Measurements from ENCODE around the gene LDLR. TPM values are rescaled to one million over a fixed set of nuclear protein-coding genes. Genes with fewer than 3 reads are reported as not detected.
"Not testable (repeated sequence)": the region's sequence is repeated elsewhere in the genome, so short reads cannot be mapped to it uniquely, and the experiment has no call there.

The LDLR gene
- total RNA-seq, 1 donor from 2014 or later, result 158 TPM

DNA sequence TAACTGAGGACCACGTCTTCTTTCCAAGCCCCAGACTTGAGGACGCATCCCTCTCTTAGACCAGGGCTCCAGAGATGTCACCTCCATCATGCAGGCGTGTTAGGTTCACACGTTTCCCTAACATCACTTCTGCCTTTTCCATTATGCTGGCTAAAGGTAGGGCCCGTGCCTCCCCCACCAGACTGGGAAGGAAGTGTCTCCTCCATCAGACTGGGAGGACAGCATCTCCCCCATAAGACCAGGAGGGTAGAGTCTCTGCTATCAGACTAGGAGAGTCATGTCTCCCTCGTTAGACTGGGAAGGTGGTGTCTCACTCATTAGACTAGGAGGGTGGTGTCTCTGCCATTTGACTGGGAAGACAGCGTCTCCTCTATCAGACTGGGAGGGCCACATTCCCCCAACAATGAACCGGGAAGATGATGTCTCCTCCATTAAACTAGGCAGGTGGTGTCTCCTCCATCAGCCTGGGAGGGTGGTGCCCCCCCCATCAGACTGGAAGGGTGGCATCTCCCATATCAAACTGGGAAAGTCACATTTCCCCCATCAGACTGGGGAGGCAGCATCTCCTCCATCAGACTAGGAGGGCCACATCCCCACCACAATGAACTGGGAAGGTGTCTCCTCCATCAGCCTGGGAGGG is 84.4 kb downstream of the LDLR start:
- Mint-ChIP-seq H3K4me3 (ENCODE audit: unreplicated experiment) (peak overlapping the region; percentile 57), H3K36me3 (ENCODE audit: low read depth, unreplicated experiment) (peaks cover 41% of the 10 kb centered on the region), H3K9me3 (ENCODE audit: unreplicated experiment) (no peaks in the 10 kb centered on the region), H3K27me3 (ENCODE audit: unreplicated experiment) (peaks cover 7% of the 10 kb centered on the region), H3K4me1 (ENCODE audit: unreplicated experiment) (no peaks in the 10 kb centered on the region), H3K27ac (ENCODE audit: unreplicated experiment) (peak overlapping the region; percentile 48)
- no peak for DNase-seq (ENCODE audit: low spot score)
- TF ChIP-seq, protein P1, sequence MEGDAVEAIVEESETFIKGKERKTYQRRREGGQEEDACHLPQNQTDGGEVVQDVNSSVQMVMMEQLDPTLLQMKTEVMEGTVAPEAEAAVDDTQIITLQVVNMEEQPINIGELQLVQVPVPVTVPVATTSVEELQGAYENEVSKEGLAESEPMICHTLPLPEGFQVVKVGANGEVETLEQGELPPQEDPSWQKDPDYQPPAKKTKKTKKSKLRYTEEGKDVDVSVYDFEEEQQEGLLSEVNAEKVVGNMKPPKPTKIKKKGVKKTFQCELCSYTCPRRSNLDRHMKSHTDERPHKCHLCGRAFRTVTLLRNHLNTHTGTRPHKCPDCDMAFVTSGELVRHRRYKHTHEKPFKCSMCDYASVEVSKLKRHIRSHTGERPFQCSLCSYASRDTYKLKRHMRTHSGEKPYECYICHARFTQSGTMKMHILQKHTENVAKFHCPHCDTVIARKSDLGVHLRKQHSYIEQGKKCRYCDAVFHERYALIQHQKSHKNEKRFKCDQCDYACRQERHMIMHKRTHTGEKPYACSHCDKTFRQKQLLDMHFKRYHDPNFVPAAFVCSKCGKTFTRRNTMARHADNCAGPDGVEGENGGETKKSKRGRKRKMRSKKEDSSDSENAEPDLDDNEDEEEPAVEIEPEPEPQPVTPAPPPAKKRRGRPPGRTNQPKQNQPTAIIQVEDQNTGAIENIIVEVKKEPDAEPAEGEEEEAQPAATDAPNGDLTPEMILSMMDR (IDR thresholded peaks at IDR 0.05; ENCODE audit: unreplicated experiment), result no peak

DNA sequence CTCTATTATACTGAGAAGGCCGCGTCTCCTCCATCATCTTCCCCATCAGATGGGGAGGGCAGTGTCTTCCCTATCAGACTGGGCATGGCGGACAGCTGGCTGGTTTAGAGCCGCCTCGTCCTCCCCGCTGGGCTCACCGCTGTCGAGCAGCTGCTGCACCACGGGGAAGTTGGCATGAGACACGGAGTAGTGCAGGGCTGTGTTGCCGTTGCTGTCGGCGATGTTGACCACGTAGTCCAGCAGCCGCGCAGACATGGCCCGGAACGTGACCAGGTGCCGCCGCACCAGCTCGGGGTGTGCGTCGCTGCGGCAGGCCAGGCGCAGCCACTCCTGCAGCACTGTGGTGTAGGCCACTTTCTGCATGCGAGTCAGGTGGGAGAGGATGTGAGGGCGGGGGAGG is 85.1 kb downstream of the LDLR start:
- Mint-ChIP-seq H3K36me3 (ENCODE audit: low read depth, unreplicated experiment) (peaks cover 40% of the 10 kb centered on the region), H3K9me3 (ENCODE audit: unreplicated experiment) (no peaks in the 10 kb centered on the region)

DNA sequence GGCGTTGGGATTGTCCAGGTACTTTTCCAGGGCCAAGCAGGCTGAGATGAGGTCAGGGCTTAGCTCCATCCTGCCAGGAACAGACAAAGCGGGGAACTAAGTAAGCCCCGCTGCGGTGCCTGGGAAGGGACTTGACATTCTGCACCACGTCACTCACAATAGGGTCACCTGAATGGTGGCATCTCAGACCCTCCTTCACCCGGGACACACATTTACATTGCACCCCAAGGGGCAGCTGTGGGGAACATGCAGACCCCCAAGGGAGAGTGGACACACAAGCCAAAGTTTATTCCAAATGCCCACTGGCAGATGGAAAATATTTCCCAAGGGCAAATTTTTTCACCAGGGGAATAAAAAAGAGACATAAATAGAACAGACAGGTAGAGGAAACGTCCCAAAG is 86.7 kb downstream of the LDLR start:
- DNase-seq (ENCODE audit: low spot score), result no peak
- peaks cover 5% of the 10 kb centered on the region for H3K27me3 Mint-ChIP-seq (ENCODE audit: unreplicated experiment)
- H3K27ac Mint-ChIP-seq (ENCODE audit: unreplicated experiment), result peak overlapping the region; percentile 26
- H3K4me1 Mint-ChIP-seq (ENCODE audit: unreplicated experiment), result peaks cover 11% of the 10 kb centered on the region
- H3K36me3 Mint-ChIP-seq (ENCODE audit: low read depth, unreplicated experiment), result peaks cover 36% of the 10 kb centered on the region
- no peaks in the 10 kb centered on the region for H3K9me3 Mint-ChIP-seq (ENCODE audit: unreplicated experiment)
- H3K4me3 Mint-ChIP-seq (ENCODE audit: unreplicated experiment), result peak overlapping the region; percentile 49
- TF ChIP-seq, protein P1 (IDR thresholded peaks at IDR 0.05; ENCODE audit: unreplicated experiment), result no peak

More for the DNA sequence above, 85.1 kb downstream of the LDLR start:
- H3K27me3 Mint-ChIP-seq (ENCODE audit: unreplicated experiment), result peaks cover 7% of the 10 kb centered on the region
- H3K4me1 Mint-ChIP-seq (ENCODE audit: unreplicated experiment), result no peaks in the 10 kb centered on the region
- TF ChIP-seq, protein P1 (IDR thresholded peaks at IDR 0.05; ENCODE audit: unreplicated experiment), result no peak
- H3K27ac Mint-ChIP-seq (ENCODE audit: unreplicated experiment), result no peak overlapping the region
- no peak overlapping the region for H3K4me3 Mint-ChIP-seq (ENCODE audit: unreplicated experiment)
- DNase-seq (ENCODE audit: low spot score), result no peak

DNA sequence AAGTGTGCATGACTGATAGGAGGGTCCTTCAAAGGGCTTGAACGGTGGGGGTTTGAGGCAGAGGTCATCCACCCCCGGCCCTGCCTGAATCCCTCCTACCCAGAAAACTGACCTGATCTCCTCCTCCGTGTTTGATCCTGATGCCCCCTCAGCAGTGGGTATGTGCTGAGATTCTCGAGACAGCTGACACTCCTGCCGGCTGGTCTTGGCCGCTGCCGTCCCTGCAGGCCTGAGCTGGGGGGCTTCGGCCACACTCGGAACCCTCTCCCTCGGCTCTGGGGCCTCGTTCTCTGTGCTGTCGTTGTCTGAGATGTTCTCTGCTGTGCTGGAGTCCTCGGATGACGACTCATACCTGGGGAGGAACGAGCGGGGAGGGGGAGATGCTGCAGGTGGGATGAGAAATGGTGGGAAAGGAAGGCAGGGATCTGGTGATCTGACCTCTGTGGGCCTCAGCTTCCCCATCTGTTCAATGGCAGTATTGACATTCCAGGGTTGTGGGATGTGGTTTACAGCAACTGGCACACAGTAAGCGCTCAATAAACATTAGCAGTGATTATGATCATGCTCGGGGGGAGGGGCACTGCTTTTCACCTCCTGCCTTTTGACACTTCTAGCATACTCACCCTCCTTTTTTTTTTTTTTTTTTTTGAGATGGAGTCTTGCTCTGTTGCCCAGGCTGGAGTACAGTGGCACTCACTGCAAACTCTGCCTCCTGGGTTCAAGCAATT is 87.4 kb downstream of the LDLR start:
- Mint-ChIP-seq H3K4me3 (ENCODE audit: unreplicated experiment) (peak overlapping the region; percentile 49), H3K4me1 (ENCODE audit: unreplicated experiment) (peaks cover 11% of the 10 kb centered on the region), H3K9me3 (ENCODE audit: unreplicated experiment) (no peaks in the 10 kb centered on the region), H3K36me3 (ENCODE audit: low read depth, unreplicated experiment) (peaks cover 41% of the 10 kb centered on the region), H3K27ac (ENCODE audit: unreplicated experiment) (no peak overlapping the region), H3K27me3 (ENCODE audit: unreplicated experiment) (peaks cover 5% of the 10 kb centered on the region)
- TF ChIP-seq, protein P1 (IDR thresholded peaks at IDR 0.05; ENCODE audit: unreplicated experiment), result no peak
- no peak for DNase-seq (ENCODE audit: low spot score)

DNA sequence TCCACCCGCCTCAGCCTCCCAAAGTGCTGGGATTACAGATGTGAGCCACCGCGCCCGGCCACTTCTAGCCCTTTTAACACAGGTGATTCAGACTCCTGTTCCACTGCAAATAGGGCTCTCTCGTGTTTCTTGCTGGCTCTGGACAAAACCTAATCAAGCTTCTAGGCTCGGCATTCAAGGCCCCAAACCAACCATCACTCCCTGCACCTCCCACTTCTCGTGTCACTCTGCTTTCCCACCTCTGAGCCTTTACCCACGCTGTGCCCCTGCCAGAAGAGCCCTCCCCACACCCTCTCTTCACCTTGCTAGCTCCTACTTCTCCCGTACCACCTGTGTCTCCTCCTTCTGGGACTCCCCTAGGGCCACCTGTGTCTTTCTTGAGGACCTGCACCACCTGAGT is 88.3 kb downstream of the LDLR start:
- peaks cover 11% of the 10 kb centered on the region for H3K4me1 Mint-ChIP-seq (ENCODE audit: unreplicated experiment)
- peak overlapping the region; percentile 40 for H3K4me3 Mint-ChIP-seq (ENCODE audit: unreplicated experiment)
- TF ChIP-seq, protein P1 (IDR thresholded peaks at IDR 0.05; ENCODE audit: unreplicated experiment), result no peak
- H3K27ac Mint-ChIP-seq (ENCODE audit: unreplicated experiment), result no peak overlapping the region
- peaks cover 37% of the 10 kb centered on the region for H3K36me3 Mint-ChIP-seq (ENCODE audit: low read depth, unreplicated experiment)
- H3K9me3 Mint-ChIP-seq (ENCODE audit: unreplicated experiment), result no peaks in the 10 kb centered on the region
- no peak for DNase-seq (ENCODE audit: low spot score)
- H3K27me3 Mint-ChIP-seq (ENCODE audit: unreplicated experiment), result peaks cover 4% of the 10 kb centered on the region

DNA sequence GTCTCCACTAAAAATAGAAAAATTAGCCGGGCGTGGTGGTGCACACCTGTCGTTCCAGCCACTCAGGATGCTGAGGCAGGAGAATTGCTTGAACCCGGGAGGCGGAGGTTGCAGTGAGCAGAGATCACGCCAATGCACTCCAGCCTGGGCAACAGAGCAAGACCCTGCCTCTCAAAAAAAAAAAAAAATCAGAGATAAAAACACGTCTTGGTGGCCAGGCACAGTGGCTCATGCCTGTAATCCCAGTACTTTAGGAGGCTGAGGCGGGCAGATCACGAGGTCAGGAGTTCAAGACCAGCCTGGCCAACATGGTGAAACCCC is 89.8 kb downstream of the LDLR start:
- peaks cover 38% of the 10 kb centered on the region for H3K36me3 Mint-ChIP-seq (ENCODE audit: low read depth, unreplicated experiment)
- H3K27ac Mint-ChIP-seq (ENCODE audit: unreplicated experiment); H3K4me3 Mint-ChIP-seq (ENCODE audit: unreplicated experiment); H3K27me3 Mint-ChIP-seq (ENCODE audit: unreplicated experiment); H3K9me3 Mint-ChIP-seq (ENCODE audit: unreplicated experiment); DNase-seq (ENCODE audit: low spot score): not testable (repeated sequence)
- peaks cover 11% of the 10 kb centered on the region for H3K4me1 Mint-ChIP-seq (ENCODE audit: unreplicated experiment)
